ENCODE data around the gene DARS1. TPM values are rescaled to one million over a fixed set of nuclear protein-coding genes. Genes with fewer than 3 reads are reported as not detected.

The DARS1 gene
- total RNA-seq, 3 donors from 2014 or later = 29.6 to 71.1 (median 40.3) TPM

DNA sequence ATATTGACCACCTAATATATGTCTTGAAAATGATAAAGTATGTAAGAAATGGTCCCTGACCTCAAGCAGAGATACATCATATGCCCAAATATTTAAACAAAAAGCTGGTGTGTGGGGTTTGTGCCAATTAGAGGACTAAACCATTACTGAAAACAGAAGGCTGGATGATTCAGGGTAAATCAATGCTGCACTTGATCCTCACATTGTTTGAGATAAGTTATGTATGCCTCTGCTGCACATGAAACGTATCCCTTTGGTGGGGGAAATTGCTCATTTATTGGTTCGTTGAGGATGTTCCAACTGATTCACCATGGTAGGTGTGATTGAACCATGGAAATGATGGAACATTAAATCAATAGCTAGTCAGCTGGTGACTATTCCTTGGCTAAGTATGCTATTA is 24.7 kb upstream of the DARS1 start:
- no peaks in the 10 kb centered on the region for H3K9me3 ChIP-seq
- no peaks in the 10 kb centered on the region for H3K4me1 ChIP-seq (ENCODE audit: low read depth)
- ATAC-seq (no peak), DNase-seq (no peak)
- no peaks in the 10 kb centered on the region for H3K36me3 ChIP-seq (ENCODE audit: low read depth)
- intact Hi-C loops (cut with DNase I, micrococcal nuclease) = no loop called here
- H3K4me3 ChIP-seq = no peak overlapping the region
- TF ChIP-seq, protein P1, sequence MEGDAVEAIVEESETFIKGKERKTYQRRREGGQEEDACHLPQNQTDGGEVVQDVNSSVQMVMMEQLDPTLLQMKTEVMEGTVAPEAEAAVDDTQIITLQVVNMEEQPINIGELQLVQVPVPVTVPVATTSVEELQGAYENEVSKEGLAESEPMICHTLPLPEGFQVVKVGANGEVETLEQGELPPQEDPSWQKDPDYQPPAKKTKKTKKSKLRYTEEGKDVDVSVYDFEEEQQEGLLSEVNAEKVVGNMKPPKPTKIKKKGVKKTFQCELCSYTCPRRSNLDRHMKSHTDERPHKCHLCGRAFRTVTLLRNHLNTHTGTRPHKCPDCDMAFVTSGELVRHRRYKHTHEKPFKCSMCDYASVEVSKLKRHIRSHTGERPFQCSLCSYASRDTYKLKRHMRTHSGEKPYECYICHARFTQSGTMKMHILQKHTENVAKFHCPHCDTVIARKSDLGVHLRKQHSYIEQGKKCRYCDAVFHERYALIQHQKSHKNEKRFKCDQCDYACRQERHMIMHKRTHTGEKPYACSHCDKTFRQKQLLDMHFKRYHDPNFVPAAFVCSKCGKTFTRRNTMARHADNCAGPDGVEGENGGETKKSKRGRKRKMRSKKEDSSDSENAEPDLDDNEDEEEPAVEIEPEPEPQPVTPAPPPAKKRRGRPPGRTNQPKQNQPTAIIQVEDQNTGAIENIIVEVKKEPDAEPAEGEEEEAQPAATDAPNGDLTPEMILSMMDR (IDR thresholded peaks at IDR 0.05) = no peak

DNA sequence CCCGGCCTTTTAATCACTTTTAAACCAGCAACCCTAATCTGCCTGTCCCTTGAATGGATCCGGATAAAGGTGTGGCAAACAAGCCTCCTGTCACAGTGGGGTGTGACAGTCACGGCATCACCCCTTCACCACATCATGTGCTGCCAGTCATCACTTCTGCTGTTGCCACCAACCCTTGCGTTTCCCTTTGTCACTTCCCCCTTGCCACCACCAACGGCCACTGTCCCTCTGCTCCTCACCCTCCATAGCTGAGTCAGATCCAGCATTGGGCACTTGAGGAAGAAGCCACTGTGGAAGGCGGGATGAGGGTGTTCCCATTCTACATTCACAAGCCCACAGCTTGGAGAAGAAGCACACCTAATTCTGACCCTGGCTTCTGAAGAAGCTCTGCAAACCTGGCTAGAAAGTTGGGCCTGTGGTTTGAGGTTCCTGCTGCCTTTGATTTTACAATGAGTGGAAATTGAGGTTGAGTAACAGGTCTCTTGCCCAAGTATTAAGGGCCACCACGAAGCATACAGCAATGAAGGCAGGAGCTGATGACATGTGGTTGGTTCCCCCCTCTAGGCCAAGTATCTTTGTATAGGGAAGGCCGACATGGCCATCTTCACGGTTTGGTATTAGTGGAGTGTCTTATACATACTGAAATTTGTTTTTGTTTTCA is 22.9 kb upstream of the DARS1 start:
- intact Hi-C loops (cut with DNase I, micrococcal nuclease) = no loop called here
- no peak overlapping the region for H3K4me3 ChIP-seq
- TF ChIP-seq, protein P1 (IDR thresholded peaks at IDR 0.05) = no peak
- ATAC-seq (peak; percentile 86), DNase-seq (peak; percentile 16 to 74 (median 34))
- H3K4me1 ChIP-seq (ENCODE audit: low read depth) = no peaks in the 10 kb centered on the region
- H3K36me3 ChIP-seq (ENCODE audit: low read depth) = no peaks in the 10 kb centered on the region
- H3K9me3 ChIP-seq = no peaks in the 10 kb centered on the region

DNA sequence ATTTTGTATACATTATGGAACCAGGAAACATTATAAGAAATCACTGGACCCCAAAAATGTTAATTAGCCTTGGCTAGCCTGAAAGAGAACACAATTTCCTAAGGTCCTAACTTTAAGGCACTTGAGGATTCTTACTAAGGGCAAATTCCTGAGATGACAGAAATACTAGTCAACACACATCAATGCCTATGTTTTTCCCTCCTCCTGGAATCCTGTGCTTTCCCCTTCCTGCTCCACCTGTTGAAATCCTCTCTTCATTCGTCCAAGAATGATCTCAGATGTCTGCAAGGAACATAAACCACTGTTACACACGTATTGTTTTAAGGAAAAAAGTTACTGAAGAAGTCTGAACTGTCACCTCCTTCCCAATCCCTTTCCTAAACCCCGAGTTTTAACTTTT is 21.2 kb upstream of the DARS1 start:
- no peak overlapping the region for H3K4me3 ChIP-seq
- no peak for ATAC-seq
- intact Hi-C loops (cut with DNase I, micrococcal nuclease) = no loop called here

DNA sequence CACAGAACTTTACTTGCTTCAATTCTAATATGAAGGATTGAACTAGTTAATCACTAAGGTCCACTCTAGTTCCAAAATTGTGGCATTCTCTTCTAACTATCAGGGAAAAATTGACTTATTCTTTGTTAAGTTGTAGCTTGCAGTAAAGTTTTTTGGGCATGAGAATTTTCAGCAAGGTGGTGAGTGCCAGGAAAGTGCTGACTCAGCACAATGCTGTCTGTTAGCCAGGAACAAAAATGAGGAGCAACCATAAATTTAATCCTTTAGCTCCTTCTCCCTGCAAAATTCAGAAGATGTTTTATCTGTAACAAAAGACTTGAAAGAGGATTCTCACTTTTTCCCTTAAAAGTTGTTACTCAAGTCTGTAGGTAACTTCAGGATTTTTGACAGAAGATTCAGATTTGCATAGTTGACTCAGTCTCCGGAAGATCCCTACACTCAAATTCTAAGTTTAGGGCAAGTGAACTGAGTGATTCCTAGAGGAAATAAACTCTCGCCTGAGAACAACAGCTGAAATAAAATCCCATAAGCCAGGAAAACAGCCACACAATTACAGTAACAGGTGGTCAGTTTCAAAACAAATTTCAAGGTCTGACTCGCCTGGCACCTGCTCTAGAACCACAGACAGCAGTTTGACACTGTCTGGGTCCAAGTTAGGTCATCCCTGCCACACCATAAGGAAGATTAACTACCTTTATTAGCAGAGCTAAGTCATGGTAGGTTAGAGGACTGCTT is 20.2 kb upstream of the DARS1 start:
- no peaks in the 10 kb centered on the region for H3K4me1 ChIP-seq (ENCODE audit: low read depth)
- TF ChIP-seq, protein P1 (IDR thresholded peaks at IDR 0.05) = no peak
- ATAC-seq (peak; percentile 21), DNase-seq (no peak)
- intact Hi-C loops (cut with DNase I, micrococcal nuclease) = no loop called here
- H3K36me3 ChIP-seq (ENCODE audit: low read depth) = no peaks in the 10 kb centered on the region
- H3K4me3 ChIP-seq = no peak overlapping the region
- H3K9me3 ChIP-seq = no peaks in the 10 kb centered on the region

More for the DNA sequence above, 21.2 kb upstream of the DARS1 start:
- TF ChIP-seq, protein P1 (IDR thresholded peaks at IDR 0.05) = no peak
- no peaks in the 10 kb centered on the region for H3K36me3 ChIP-seq (ENCODE audit: low read depth)
- no peaks in the 10 kb centered on the region for H3K9me3 ChIP-seq
- no peak for DNase-seq
- H3K4me1 ChIP-seq (ENCODE audit: low read depth) = no peaks in the 10 kb centered on the region

DNA sequence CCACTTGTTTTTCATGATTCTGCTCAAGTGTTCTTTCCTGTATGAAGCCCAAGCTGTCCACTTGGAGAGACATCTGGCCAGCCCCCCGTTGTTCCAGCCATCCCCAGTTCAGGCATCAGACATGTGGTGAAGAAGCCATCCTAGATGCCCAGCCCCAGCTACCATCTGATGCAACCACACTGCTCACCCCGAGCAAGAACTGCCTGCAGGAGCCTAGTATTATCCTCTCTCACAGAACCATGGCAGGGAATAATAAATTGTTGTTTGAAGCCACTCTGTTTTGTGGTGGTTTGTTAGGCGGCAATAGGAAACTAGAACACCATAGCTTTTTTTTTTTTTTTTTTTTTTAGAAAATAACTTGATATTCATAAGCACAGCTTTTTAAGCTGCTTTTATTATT is 19.5 kb upstream of the DARS1 start:
- ATAC-seq (no peak), DNase-seq (no peak)
- TF ChIP-seq, protein P1 (IDR thresholded peaks at IDR 0.05) = no peak
- Histone ChIP-seq H3K4me1 (ENCODE audit: low read depth) (no peaks in the 10 kb centered on the region), H3K4me3 (no peak overlapping the region), H3K36me3 (ENCODE audit: low read depth) (no peaks in the 10 kb centered on the region), H3K9me3 (no peaks in the 10 kb centered on the region)
- intact Hi-C loops (cut with DNase I, micrococcal nuclease) = no loop called here
